GM18502 (cell line): ENCODE results near the gene CTDSPL.
A peak's percentile ranks its signal among the peaks of the same experiment; 100 is the strongest.

Experiments used
- ATAC-seq: cut with Tn5 transposase; IDR thresholded peaks from one replicate; pipeline ENCODE4 v1.9.1; 2021; ENCODE audit warnings: mild to moderate bottlenecking; ENCODE audit not compliant: unreplicated experiment, poor library complexity

Gene CTDSPL

DNA sequence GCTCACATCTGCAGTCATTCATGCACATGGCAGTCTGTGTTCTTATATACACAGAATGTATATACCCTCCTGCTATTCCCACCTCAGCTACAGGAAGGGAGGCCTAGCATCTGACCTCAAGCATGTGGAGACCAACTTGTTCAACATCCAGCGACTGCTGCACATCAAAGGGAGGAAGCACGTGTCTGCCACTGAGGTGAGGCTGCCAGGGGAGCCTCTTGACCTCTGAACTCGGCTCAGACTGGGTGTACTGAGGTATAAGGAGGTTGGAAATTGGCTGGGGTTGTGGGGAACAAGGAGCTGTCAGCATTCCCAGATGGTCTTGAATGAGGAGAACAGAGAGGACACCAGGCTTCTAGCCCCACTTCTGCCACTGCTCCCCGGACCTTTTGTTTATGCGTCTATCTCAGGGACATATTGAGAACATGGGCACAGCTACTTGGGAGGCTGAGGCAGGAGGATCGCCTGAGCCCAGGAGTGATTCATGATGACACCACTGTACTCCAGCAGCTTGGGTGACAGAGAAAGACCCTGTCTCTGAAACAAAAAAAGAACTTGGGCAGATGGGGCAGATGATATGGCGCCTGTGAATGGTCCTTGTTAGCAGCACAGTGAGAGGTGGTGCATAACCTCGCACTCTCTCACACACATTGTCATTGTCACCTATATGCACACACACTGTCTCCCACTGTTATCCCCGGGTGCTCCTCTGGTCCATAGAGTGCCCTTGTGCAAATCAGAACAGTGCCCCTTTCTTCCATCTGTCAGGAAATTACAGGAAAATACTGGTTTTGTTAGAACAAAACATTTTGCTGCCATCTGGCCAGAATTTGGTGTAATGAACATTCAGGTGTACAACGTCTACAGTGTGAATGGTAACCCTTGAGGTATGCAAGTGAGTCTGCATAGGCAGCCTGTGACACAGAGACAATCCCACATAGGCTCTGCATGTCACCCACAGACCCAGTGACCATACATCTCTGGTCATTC, 134.3 kb downstream of the CTDSPL start:
- ATAC-seq: no peak

DNA sequence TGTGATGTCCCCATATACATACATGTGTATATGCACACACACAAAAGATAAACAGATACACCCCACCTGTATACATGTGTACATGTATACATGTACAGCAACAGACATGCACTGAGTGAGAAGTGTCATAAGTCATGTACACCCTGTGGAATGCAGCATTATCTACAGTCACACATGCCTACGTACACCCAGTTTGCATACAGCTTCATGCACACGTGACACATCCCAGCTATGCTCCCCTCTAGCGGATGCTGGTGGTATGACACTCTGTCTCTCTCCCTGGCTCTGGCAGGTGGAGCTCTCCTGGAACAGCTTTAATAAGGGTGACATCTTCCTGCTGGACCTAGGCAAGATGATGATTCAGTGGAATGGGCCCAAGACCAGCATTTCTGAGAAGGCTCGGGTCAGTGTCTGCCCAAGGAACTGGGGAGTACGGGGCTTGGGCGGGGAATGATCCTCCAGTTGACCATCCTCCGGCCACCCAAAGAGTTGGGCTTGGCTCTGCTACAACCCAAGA, 135.2 kb downstream of the CTDSPL start:
- ATAC-seq: peak; percentile 58

DNA sequence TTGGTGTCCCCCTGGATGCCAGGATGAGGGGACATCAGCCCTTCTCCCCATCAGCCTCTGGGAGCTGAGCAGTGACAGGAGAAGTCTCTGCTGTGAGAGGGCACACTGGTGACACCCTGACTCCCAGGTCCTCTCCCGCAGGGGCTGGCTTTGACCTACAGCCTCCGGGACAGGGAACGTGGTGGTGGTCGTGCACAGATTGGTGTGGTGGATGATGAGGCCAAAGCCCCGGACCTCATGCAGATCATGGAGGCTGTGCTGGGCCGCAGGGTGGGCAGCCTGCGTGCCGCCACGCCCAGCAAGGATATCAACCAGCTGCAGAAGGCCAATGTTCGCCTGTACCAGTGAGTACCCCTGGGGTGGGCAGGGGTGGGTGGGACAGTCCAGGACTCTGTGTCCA, 135.7 kb downstream of the CTDSPL start:
- ATAC-seq: no peak

DNA sequence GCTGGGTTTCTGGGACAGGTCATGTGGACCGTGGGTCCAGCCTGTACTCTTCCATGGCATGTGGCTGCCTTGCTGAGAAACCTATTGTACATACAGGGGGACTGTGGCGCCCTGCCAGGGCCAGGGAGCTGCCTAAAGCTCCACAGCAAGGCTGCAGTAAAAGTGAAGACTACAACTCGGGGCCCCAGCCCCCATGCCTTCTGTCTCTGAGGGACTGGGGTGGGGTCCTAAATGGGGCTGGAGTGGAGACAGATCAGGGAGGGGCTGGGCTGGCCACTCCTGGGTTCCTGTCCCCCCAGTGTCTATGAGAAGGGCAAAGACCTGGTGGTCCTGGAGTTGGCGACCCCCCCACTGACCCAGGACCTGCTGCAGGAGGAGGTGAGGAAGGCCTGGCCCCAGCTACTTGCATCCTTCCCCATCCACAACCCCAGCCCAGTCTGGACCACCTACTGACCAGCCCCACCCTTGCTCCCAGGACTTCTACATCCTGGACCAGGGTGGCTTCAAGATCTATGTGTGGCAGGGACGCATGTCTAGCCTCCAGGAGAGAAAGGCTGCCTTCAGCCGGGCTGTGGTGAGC, 136.2 kb downstream of the CTDSPL start:
- no peak for ATAC-seq

- no peak for ATAC-seq
Measured at GRCh38 chr3:37999836-38000235, 138.2 kb downstream of the CTDSPL start.

- ATAC-seq: no peak
Measured at GRCh38 chr3:38000242-38000916, 138.7 kb downstream of the CTDSPL start.

- ATAC-seq: no peak
Measured at GRCh38 chr3:38000965-38001455, 139.3 kb downstream of the CTDSPL start.

DNA sequence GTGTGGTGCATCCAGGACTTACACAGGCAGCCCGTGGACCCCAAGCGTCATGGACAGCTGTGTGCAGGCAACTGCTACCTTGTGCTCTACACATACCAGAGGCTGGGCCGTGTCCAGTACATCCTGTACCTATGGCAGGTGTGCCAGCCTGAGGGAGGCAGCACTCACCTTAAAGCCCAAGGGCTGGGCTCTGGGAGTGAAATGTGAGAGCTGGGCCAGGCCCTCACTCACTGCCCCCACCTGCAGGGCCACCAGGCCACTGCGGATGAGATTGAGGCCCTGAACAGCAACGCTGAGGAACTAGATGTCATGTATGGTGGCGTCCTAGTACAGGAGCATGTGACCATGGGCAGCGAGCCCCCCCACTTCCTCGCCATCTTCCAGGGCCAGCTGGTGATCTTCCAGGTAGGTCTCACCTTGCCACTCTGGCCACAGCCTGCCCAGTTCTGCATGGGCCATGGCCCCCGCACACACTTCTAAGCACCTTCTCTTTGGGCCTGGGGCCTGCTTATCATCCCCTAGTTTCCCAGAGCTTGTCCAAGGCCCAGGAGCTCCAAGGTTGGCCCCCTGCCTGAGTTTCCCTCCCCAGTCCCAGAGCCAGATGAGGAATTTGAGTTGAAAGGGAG, 139.9 kb downstream of the CTDSPL start:
- no peak for ATAC-seq

DNA sequence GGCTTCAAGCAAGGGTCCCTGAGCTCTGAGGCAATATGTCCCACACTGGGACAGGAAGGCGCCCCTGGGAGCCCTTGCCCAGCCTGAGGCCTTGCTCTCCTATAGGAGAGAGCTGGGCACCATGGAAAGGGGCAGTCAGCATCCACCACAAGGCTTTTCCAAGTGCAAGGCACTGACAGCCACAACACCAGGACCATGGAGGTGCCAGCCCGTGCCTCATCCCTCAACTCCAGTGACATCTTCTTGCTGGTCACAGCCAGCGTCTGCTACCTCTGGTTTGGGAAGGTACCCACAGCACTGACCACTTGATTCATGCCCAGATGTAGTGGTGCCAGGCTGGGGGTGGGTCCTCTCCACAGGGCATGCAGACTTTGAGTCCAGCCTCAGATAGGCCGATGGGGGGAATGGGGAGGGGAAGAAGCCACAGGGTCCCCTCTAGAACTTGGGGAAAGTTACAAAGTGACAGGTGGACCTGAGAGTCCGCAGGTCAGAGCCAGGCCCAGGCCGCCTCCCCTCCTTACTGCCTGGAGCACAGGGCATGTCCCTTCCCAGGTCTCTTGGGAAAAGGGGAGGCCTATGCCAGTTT, 140.7 kb downstream of the CTDSPL start:
- ATAC-seq: no peak

- no peak for ATAC-seq
Measured at GRCh38 chr3:38002940-38003339, 141.3 kb downstream of the CTDSPL start.

- no peak for ATAC-seq
Measured at GRCh38 chr3:38003371-38003816, 141.7 kb downstream of the CTDSPL start.

DNA sequence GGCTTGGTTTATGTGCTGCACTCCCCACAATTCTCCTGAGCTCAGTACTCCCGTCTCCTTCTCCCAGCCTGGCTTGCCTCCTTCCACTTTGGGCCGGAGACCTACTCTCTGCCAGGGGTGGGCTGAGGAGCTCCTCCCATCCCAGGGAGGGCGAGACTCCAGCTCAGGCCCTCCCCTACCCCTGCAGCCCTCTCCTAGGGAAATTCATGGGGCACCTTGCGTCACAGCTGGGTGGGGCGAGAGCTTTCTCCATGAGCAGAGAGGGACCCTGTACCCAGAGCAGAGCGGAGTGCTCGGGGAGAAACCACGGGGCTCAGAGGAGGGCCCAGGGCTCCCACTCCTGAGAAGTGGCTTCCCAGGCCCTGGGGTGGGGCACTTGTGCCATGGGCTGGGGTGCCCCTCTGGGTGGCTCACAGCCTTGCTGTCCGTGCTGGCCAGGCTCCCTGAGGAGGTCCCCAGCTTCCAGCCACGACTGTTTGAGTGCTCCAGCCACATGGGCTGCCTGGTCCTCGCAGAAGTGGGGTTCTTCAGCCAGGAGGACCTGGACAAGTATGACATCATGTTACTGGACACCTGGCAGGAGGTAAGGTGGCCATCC, 142.2 kb downstream of the CTDSPL start:
- ATAC-seq: no peak

DNA sequence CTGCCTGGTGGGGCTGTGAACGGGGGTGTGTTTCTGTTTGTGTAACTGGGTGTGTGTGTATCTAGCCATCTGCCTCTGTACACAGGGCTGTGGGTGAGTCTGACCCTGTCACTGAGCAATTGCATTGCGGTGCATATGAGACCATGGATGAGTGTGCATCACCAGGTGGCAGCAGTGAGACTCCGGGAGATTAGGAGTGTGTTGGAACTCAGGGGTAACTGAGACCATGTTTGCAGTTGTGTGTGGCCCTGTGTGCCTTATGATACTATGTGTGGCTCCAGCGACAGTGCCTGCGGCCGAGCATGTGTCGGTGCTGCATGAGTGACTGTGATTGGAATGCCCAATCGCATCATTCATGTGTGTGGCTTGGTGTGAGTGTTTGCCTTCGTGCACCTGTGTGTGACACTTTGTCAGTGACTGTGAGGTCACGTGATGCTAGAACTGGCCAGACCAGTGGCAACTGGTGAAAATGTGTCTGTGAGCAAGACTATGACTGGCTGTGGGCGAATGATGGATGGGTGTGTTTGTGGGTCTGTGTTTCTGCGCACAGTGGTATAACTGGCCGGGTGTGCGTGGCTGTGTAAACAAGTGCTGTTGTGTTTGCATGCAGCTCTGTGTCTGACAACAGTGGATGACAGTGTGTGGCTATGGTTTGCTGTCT, 142.9 kb downstream of the CTDSPL start:
- peak; percentile 57 for ATAC-seq

DNA sequence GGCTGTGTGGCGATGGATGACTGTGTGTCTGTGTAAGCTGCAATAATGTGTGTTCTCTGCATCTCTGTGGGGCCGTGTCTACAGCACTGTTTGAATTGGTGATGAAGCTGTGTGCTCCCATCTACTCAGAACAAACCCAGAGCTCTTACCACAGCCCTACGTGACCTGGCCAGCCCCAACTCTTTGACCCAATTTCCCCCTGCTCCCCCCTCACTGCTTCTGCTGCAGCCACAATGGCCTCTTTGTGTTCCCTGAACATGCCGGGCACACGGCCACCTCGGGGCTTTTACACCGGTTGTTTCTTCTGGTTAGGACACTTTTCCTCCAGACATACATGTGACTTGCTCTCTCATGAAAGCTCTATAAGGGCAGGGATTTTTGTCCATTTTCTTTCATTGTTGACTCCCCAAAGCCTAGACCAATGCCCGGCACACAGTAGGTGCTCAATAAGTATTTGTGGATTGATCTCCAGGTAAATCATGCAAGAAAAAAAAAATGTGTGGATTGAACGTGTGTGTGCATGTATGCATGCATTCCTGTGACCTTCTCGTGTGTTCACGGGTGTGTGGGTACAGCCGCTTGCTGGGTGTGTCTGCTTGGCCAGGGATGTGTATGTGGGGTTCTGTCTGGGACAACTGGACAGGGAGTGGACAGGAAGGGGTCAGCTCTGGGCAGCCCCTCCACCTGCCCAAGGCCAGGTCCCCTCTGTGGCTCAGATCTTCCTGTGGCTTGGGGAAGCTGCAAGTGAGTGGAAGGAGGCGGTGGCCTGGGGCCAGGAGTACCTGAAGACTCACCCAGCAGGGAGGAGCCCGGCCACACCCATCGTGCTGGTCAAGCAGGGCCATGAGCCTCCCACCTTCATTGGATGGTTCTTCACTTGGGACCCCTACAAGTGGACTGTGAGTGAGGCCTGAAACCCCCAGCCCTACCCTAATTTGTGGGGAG, 143.7 kb downstream of the CTDSPL start:
- no peak for ATAC-seq

DNA sequence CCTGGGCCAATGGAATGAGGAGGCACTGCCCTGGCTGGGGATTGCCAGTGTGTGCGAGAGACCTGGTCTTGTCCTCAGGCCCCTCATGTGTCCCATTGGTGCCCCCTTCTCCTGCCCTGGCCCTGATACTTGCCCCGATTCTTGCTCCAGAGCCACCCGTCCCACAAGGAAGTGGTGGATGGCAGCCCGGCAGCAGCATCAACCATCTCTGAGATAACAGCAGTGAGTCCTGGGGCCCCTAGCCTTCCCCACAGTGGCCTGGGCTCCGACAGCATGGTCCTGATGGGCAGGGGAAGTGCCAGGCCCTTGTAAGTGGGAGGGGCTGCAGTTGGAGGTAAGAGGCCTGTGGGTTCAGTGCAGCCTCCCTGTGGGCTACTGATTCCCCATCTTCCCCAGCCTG, 144.4 kb downstream of the CTDSPL start:
- no peak for ATAC-seq

GRCh38 chr3:38006445-38006995, 144.8 kb downstream of the CTDSPL start:
- ATAC-seq: no peak

DNA sequence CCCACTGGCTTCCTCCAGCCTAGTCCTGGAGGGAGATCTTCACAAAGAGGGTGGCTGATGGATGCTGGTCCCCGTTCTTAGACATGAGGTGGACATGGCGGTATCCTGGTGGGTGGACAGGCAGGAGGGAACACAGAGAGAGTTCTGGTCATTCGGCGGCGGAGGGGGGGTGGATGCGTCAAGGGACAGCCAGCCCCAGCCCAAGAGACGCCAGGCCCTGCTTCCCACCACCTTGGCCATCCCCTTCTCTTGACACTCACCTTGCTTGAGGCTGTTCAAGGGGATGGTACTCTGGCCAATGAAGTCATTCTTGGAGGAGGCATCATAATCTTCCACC, 146.0 kb downstream of the CTDSPL start:
- no peak for ATAC-seq
